SHP77 treated with DMSO at 0.1 percent for 48 hours (cell line): Measurements from ENCODE around the gene TRIM28.
"Not testable (repeated sequence)": the region's sequence is repeated elsewhere in the genome, so short reads cannot be mapped to it uniquely, and the experiment has no call there.

Experiments used
- DNase-seq: peaks from one replicate; lab custom pipeline; 2025; lab: John Stamatoyannopoulos, UW

The TRIM28 gene

GRCh38 chr19:58519087-58519354, 24.8 kb upstream of the TRIM28 start:
- DNase-seq, result peak; percentile 22

DNA sequence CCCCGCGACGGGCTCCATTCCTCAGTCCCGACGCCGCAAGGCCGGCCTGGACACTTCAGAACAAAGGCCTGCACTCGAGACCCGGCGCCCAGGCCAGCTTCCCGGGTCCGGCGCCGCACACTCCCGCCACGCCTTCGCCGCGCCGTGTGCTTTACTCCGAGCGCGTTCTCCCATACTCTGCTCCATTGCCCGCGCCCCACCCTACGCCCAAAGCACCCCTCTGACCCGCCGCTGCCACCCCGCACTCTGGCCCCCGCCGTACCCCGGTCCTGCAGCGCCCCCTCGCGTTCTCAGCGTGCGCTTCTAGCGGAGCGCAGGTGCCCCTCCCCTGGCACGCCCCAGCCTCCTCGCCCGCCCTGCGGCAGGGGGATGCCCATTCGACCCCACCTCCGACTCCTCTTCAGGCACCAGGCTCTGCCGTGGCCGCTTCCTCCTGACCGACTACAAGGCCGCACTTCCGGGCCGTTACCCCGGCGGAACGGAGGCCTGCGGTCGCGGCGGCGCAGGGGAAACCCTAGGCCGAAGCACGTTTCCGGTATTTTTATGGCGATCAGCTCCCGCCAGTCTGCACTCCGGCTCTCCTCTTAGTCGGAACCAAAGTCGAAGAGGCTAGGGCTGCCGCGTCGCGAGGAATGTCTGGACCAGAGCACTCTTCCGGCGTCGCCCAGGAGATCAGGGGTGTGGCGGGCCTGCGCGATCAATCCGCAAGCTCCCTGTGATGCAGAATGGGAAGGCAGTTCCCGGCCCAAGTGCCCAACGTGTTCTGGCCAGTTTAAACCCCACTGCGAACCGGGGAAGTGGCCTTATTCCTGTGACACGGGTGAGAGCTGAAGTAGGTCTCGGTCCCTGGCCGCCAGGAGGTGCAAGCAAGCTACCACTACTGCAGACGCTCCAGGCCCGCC, 24.3 kb upstream of the TRIM28 start, which contains the start of gene ZBTB45:
TSS of gene ZBTB45 (minus strand) at position 456 of the 902 bp plus-strand sequence. CDS start 2,137 bp downstream, outside the sequence.
- peak; percentile 92 for DNase-seq

GRCh38 chr19:58520257-58520599, 23.6 kb upstream of the TRIM28 start:
- DNase-seq, result no peak

- no peak for DNase-seq
Measured at GRCh38 chr19:58521651-58522050, 22.2 kb upstream of the TRIM28 start.

DNA sequence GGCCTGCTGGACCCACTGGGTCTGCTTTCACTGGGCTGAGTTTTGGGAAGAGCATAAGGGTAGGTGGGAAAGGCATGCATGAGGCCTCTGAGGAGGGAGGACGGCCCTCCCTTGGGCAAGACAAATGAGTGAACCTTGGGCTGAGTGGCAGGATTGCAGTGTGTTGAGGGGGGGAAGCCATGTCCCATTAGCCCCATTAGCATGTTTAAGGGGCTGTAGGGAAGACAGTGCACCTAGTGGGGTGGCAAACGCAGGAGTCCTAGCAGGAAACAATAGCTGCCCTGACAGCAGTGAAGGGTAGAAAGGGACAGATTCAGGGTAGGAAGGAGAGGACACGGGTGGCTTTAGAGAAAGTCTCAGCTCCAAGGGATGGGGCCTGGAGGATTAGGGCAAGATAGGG, 21.2 kb upstream of the TRIM28 start:
- no peak for DNase-seq

DNA sequence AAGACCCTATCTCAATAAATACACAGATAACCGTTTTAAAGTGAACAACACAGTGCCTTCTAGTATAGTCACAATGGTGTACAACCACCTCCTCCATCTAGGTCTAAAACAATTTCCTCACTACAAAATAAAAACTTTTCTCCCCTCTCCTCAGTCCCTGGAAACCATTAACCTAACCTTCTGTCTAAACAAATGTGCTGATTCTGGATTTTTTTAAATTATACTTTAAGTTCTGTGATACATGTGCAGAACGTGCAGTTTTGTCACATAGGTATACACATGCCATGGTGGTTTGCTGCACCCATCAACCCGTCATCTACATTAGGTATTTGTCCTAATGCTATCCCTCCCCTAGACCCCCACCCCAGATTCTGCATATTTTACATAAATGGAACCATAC, 14.5 kb upstream of the TRIM28 start:
- no peak for DNase-seq

DNA sequence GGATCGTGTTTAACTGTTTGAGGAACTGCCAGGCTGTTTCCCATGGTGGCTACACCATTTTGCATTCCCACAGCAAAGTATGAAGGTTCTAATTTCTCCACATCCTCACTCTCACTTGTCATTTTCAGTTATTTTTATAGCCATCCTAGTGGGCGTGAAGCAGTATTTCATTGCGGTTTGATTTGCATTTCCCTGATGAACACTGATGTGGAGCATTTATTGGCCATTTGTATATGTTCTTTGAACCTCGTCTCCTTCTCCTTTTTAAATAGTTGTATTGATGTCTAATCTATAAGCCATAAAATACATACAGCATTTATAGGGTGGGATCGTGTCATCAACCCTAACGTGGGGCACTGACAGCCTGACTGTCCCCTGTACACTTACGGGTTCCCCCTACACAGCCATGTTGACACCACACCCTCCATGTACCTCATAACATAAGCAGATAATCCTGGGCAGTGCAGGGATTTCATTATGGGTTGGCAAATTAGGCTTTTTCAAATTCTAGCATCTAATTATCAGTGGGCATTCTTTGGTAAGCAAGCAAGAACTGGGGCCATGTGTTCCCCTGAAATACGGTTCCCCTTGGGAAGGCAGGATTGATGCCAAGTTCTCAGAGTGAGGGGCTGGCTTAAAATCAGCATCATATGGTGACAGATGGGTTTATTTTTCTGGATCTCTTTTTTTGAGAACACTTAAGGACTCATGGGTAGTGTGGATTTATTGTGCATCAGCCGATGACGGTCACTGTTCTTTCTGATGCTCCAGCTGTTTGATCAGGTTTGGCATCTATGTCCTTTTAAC, 12.6 kb upstream of the TRIM28 start:
- DNase-seq, result no peak

DNA sequence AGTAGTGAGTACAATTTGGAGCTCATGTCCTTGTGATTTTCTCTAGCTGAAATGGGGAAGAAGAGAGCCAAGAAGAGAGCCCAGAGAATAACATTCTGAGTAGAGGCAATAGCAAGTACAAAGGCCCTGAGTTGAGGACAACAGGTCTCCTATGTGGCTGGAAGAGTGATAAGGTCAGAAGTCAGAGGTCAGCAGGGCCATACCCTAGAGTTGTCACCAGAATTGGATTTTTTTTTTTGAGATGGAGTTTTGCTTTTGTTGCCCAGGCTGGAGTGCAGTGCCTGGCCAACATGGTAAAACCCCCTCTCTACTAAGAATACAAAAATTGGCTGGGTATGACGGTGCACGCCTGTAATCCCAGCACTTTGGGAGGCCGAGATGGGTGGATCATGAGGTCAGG, 8.0 kb upstream of the TRIM28 start:
- DNase-seq, result no peak

DNA sequence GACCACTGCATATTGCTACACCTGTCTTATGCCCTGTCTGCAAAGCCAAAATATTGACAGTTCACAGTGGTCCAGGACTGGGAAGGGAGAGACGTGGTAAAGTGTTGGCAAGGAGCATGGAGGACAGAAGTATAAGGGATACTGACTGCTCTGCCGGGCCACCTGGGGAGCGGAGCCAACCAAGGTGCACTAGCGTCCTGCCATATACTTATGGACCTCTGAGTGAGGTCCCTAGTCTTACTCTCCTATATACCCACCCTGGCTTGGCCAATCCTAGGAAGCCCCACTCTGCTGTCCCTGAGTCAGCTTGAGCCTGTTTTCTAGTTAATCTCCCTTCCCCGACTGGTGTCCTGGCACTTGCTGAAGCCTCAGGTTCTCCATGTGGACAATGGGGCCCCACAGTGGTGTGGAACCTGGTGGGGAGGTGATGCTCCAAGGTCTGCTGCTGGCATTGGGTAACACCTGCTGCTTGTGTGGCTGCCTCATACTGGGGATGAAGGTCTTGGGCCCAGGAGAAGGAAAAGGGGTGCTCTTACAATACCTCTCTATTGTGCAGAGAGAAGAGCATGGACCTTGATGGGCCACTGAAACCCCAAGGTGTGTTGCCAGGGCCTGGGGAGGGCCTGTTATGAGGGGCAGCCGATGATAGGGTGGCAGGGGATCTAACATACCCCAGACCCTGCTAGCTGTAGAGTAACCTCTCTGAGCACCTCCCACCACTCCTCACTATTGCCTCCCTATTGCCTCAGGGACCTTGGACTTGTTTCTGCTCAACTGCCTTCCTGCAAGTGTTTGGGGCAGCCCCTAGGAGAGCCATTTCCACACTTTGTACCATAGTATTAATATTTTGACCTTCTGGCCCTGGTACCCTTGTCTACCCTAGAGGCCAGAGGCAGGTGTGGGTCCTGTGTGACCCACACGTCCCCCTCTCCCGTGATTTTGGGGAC, 6.7 kb upstream of the TRIM28 start:
- DNase-seq, result no peak

GRCh38 chr19:58538257-58539168, 5.4 kb upstream of the TRIM28 start:
- DNase-seq, result no peak

DNA sequence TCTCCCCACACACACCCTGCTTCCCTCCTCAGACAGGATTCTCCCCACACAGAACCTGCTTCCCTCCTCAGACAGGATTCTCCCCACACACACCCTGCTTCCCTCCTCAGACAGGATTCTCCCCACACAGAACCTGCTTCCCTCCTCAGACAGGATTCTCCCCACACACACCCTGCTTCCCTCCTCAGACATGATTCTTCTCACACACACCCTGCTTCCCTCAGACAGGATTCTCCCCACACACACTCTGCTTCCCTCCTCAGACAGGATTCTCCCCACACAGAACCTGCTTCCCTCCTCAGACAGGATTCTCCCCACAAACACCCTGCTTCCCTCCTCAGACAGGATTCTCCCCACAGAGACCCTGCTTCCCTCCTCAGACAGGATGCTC, 4.7 kb upstream of the TRIM28 start:
- DNase-seq, result not testable (repeated sequence)

DNA sequence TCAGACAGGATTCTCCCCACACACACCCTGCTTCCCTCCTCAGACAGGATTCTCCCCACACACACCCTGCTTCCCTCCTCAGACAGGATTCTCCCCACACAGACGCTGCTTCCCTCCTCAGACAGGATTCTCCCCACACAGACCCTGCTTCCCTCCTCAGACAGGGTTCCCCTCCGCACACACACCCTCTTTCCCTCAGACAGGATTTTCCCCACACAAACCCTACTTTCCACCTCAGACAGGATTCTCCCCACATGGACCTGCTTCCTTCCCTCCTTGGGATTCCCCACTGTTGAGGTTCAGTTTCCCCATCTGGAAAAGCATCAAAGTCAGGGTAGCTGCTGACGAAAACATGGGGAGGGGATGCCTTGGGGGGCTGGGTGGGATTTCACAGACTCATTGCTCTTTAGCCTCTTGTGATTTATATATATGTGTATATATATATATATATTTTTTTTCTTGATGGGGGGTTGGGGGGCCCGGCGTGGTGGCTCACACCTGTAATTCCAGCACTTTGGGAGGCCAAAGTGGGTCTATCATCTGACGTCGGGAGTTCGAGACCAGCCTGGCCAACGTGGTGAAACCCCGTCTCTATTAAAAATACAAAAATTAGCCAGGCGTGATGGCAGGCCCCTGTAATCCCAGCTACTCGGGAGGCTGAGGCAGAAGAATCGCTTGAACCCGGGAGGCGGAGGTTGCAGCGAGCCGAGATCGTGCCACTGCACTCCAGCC, 1.1 kb upstream of the TRIM28 start:
- DNase-seq, result not testable (repeated sequence)

- no peak for DNase-seq
Measured at GRCh38 chr19:58544591-58545285, 874 bp downstream of the TRIM28 start.

GRCh38 chr19:58545286-58546018, 1.6 kb downstream of the TRIM28 start:
- no peak for DNase-seq

DNA sequence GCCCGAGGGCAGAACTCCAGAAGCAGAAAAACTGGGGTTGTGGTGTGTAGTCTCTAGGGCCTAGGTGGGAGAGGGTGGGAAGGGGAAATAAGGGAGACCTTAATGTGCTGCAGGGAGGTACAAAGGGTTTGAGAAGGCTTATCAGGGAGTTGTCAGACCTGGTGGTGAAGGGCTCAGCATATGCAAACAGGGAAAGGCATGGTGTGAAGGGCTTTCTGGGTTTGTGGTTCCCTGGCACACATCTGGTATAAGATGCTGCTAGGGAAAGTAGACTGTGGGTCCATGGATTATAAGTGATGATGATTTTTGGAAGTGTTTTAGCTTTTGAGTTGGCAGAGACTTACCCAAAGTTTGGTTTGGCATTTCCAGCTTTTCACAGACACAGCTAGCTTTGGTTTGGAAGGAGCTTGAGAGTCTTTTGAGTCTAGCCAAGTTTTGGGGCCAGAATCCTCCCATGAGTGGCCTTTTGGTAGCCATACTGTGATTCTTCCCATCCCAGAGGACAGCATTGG, 2.2 kb downstream of the TRIM28 start:
- no peak for DNase-seq

- DNase-seq, result no peak
Measured at GRCh38 chr19:58547323-58548312, 3.8 kb downstream of the TRIM28 start.

GRCh38 chr19:58548859-58549663, 5.2 kb downstream of the TRIM28 start:
- no peak for DNase-seq
